GM19240 (cell line): Measurements from ENCODE around the gene FBXL17.
A peak's percentile ranks its signal among the peaks of the same experiment; 100 is the strongest.
"Not testable (repeated sequence)": the region's sequence is repeated elsewhere in the genome, so short reads cannot be mapped to it uniquely, and the experiment has no call there.

Source experiments
- DNase-seq: peaks from one replicate; pipeline ENCODE4 v3.0.0; 2011; ENCODE audit warnings: low spot score; ENCODE audit not compliant: insufficient read length

Gene FBXL17

DNA sequence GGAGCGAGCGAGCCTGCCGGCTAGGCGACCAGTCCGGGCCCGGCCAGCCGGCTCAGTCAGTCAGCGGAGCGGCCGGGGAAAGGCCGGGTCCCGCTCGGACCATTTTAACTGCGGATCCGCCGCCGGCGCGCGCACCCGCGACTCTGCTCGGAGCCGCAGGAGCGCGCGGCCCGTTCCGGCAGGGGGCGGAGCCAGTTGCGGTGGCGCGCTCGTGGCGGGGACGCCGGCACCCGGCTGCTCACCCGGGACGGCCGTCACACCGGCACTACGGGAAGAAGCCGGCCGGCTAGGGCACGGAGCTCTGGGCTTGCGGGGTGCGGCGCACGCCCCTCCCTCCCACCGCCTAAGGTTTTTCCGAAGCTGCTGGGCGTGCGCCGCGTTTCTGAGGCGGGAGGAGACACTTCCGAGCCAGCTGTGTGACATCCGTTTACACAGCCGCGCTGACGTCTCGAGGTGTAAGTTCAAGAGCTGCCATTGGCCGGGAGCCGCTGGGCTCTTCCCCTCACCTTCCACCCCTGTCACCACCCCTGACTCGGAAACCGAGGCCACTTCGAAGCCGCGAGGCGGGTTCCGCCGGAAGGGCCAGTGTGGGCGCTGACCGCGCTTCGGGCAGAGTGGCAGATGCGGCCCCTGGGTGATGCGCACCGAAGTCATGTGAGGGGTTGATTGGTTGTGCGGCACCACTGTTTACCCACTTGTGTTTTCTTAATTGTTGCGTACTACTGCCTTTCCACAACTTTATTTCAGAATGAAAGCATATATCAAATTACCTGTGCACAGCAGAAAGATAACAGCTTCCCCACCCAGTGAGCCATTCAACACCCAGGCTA lies at the start of gene FBXL17:
Gene FBXL17, minus strand, starts transcription at position 145 of the 830 bp plus-strand sequence.
- peak; percentile 51 for DNase-seq

DNA sequence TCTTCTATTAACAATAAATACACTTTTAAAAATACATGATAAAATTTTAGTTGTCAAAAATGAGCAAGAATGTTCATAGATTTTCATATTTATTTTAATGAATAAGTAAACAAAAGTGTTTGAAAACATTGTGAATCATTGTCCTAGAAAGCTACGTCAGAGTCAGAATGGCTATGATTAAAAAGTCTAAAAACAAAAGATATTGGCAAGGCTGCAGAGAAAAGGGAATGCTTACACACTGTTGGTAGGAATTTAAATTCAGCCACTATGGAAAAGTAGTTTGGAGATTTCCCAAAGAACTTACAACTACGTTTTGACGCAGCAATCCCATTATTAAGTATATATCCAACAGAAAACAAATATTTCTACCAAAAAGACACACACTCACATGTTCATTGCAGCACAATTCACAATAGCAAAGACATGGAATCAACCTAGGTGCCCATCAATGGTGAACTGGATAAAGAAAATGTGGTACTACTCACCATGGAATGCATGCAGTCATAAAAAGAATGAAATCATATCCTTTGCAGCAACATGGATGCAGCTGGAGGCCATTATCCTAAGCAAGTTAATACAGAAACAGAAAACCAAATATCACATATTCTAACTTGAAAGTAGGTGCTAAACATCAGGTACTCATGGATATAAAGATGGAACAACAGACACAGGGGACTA lies 49.2 kb upstream of the FBXL17 start:
- DNase-seq, result no peak

DNA sequence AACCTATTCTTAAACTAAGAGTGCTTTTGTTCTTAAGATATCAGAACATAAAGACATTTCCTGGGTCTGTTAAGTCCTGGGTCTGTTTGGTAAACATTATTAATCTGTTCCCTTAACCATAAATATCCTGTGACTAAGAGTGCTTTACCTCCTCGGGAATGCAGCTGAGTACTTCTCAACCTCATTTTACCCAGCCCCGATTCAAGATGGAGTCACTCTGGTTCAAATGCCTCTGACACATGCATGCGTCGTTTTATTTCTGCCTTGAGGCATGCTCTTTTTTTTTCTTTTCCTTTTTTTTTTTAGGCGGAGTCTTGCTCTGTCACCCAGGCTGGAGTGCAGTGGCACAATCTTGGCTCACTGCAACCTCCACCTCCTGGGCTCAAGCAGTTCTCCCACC lies 39.8 kb upstream of the FBXL17 start:
- DNase-seq, result no peak

DNA sequence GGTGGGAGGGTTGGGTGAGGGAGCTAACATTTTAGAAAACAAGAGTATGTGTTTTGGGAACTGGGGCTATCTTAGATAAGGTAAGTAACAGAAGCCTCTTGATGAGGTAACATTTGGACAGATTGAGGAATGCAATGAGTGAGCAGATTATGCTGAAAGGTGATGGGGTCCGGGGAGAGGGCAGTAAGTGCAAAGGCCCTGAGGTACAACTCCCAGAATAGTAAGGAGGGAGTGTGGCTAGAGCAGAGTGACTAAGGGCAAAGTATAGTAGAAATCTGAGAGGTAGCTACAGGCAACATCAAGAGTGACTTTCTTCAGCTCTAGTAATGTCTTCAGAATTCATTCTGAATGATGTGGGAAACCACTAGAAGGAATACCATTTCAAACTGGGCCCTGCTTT lies 38.9 kb upstream of the FBXL17 start:
- no peak for DNase-seq

DNA sequence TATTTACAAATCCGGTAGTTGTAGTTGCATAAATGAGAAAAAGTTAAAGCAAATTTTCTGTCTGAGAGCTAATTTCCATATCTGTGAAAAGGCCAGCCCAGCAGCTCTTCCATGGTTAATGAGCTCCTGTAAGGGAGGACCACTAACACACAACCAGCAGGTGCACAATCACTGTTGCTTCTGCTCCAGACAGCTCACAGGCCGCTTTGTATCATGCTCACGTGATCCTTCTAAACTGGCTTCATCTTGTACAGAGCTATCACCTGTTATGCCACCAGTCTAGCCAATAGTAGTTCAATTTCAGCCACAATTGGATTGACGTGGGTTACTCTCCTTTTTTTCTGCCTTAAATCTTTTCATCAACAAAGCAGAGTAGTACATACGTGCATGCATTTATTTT lies 38.3 kb upstream of the FBXL17 start:
- DNase-seq, result no peak

DNA sequence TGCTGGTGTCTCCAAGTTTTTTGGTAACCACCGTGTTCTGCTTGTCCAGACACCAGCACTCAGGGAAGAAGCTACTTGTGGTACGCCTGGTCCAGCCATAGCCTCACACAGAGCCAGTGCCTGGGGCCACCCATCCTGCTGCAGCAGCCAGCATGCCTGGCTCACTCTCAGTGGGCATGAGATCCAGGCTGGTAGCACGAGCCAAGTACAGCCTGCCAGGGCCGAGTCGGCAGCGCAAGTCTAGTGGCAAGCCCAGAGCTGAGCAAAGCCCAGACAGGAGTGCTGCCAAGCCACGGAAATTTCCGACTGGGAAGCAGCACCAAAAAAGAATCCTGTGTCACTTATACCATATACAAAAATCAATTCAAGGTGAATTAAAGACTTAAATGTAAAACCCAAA lies 36.3 kb upstream of the FBXL17 start:
- no peak for DNase-seq

DNA sequence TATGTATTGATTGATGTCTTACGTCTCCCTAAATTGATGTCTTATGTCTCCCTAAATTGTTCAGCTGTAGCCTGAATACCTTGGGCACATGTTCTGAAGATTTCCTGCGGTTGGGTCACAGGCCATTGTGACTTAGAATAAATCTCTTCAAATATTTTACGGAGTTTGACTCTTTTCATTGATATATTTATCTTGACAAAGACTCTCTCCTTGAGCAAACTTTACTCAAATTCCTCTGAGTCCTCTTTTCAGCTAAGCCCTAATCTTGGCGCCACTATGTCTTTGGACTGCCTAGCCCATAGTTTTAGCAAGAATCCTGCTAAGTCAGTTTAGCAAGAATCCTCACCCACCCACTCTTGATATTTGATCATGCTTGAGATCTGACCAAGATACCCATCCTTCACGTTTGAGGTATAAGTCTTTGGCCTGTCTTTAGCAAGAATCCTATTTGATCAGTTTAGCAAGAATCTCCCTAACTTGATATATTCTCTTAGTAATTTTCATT lies 35.3 kb upstream of the FBXL17 start:
- no peak for DNase-seq

DNA sequence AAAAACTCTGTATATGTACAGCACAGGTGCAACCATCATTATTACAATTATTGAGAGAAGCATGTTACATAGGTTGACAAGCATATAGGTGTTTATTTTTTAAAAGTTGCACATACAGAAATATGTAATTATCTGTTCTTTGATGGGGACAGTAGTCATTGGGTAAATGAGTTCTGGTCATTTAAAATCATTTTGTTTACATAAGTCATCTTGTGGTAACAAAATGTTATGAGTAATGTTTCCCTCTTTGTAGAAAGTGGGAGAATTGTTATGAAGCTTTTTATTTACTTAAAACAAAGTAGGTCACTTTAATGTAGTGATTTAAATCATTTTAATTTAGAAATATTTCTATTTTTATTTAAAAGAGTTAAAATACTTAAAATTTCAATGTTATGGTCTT lies 33.8 kb upstream of the FBXL17 start:
- no peak for DNase-seq

DNA sequence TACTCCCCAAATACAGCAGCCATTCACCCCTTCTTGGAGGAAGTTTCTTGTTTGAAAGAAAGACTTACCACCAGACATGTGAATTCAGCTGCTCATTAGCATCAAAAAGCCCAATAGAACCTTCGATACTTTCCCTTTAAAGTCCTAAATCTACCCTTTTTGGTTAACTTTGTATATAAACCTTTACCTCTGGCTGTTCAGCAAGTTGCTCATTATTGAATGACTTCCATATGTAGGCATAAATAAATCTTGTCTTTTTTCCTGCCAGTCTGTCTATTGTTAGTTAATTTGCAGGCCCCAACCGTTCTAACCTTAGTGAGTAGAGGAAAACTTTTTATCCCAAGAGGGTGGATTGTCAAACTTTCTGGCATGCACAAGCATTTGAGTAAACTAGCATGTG lies 27.9 kb upstream of the FBXL17 start:
- no peak for DNase-seq

DNA sequence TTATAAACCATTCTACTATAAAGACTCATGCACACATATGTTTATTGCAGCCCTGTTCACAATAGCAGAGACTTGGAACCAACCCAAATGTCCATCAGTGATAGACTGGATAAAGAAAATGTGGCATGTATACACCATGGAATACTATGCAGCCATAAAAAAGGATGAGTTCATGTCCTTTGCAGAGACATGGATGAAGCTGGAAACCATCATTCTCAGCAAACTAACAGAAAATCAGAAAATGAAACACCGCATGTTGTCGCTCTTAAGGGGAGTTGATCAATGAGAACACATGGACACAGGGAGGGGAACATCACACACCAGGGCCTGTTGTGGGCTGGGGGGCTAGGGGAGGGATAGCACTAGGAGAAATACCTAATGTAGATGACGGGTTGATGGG lies 23.3 kb upstream of the FBXL17 start:
- not testable (repeated sequence) for DNase-seq

DNA sequence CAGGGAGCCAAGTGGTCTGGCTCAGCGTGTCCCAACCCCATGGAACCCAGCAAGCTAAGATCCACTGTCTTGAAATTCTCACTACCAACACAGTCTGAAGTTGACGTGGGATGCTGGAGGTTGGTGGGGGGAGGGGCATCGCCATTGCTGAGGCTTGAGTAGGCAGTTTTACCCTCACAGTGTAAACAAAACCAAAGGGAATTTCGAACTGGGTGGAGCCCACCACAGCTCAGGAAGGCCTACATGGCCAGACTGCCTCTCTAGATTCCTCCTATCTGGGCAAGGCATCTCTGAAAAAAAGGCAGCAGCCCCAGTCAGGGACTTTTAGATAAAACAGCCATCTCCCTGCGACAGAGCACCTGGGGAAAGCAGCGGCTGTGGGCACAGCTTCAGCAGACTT lies 17.1 kb upstream of the FBXL17 start:
- DNase-seq, result no peak

DNA sequence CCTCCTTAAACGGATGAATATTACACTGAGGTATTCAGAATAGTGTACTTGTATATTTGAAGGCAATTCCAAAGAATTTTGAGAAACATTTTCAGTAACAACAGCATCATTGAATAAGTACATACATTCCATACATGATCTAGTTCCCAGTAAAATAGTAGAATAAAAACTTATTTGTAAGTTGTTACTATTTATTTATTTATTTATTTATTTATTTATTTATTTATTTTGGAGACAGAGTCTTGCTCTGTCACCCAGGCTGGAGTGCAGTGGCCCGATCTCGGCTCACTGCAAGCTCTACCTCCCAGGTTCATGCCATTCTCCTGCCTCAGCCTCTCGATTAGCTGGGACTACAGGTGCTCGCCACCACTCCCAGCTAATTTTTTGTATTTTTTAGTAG lies 14.9 kb upstream of the FBXL17 start:
- not testable (repeated sequence) for DNase-seq

DNA sequence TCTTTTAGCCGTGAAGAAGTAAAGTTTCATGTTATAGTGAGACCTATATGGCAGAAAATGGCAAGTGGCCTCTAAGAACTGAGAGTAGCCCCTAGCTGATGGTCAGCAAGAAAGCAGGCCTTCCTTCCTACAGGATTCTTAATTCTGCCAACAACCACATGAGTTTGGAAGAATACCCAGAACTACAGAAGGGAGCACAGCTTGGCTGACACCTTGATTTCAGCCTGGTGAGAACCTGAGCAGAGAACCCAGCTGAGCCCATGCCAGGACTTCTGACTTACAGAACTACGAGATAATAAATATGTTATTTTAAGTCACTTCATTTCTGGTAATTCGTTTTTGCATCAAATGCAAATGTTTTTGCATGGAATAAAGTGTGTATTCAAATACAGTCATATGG lies 5.9 kb upstream of the FBXL17 start:
- DNase-seq, result no peak

DNA sequence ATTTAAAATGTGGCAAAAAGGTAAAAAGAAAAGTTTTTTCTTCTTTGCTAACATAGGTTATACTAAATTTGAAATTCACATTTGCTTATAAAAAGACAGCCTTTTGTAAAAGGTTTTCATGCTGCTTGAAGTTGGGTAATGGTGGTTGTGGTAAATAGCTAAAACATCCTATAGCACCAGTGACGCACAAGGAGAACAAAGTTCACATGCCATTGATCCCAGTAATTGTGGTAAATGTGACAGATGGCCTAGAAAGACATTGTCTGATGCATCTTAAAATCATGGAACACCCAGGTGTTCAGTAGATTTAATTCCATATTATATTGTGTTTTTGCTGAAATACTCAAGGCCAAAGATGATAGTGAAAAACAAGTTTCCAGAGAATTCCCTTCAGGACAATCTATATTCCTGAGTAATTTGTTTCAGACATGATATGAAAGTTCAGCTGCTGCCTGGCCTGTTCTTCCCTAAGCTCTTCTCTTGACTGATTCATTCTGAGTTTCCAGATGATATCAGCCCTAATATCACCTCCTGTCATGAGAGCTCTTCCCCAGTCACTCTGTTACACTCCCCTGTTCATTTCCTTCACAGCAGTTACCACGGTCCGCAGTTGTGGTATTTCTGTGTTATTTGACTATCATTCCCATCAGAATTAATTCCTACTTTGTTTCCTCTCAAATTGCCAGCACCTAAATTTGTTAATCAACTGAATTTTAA lies 4.6 kb upstream of the FBXL17 start:
- DNase-seq, result no peak

DNA sequence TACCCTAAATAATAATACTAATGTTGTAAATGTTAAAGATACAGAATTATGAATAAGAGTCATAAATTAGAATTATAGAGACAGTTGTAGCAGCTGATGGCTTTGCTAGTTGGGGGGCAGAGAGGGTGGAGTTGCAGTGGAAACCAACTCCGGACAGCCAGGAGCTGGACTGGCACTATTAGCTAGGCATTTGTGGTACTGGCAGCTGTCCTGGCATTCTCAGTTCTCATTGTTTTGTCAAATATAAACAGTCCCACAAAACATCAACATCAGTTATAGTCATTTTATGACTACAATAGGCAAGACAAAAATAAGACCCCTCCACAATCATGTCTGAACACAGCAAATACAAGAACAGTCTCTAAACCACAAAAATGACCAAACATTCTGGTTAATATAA lies 2.8 kb upstream of the FBXL17 start:
- no peak for DNase-seq

DNA sequence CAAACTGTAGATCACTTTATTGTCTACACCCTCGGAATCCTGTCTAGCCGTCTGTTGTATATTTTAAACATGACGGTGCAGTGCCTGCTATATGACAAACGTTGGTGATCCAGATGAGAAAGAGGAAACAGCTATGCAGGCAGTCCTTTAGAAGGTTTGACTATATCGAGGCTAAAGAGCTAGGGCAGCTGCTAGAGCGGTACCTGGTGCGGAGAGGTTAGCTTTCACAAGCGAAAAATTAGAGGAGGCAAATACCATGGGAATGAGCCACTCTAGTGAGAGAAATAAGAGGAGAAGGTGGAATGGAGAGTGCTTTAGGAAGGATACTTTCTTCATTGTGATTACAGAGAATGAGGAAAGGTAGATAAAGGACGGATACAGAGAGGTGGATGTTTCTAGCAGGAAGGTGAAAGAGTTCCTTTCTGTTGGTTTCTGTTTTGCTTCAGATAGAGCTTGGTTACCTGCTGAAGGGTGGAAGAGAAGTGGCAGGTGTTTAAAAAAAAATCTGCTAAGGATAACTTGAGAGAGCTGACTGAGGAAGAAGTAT lies 959 bp upstream of the FBXL17 start:
- no peak for DNase-seq

DNA sequence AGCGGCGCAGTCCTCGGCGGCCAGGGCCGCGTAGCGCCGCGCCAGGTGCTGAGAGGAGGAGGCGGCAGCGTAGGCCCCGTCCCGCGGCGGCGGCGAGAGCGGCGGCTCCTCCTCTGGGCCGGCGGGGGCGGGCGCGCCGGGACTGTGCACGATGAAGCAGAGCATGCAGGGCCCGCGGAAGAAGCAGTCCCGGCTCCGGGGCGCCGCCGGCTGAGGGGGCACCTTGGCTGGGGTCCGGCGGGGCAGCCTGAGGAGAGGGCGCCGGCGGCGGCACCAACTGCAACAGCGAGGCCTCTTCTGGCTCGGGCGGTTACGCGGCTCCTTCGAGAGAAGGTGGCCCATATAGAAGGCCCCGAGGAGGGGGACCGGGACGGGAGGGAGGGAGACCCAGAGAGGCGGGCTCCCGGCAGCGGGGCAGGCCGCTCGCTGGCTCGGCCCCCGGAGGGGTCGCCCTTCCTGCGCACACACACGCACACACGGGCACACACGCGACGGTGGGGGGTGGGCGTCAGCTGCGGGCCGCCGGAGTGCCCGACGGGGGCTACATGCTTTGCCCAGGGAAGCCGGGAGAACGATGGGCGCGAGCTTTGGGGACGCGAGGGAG lies 446 bp downstream of the FBXL17 start:
- DNase-seq, result no peak

DNA sequence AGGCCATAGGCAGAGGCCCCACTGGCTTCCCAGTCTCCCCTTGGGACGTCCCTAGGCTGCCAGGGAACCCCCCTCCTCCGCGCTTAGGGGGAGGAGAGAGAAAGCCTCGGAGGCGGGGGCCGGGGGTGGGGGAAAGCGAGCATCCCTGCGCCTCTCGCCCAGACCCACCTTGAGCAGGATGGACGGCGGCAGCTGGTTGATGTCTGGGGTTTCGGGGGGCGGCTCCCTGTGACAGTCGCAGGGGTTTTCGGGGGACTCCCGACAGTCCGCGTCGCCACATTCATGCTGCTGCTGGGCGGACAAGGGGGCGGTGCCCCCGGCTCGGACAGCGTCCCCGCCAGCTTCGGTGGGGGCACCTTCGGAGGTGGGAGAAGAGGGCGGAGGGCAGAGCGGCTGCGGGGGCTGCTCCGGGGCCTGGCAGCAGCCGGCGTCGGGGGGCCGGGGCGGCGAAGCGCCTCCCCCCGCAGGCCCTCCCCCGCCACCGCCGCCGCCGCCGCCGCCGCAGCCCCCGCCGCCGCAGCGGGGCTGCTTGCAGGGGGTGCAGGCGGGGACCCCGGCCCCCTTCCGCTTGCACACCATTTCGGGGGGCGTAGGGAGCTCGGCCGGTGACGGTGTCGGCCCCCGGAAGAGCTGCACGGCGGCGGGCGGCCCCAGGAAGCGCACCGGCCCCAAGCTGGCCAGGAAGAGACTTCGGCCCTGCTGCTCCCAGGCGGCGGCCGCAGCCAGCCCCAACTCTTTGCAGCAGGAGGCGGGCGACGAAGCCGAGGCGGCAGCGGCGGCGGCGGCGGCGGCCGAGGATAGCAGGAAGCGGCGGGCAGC lies 1.2 kb downstream of the FBXL17 start:
- DNase-seq, result no peak

DNA sequence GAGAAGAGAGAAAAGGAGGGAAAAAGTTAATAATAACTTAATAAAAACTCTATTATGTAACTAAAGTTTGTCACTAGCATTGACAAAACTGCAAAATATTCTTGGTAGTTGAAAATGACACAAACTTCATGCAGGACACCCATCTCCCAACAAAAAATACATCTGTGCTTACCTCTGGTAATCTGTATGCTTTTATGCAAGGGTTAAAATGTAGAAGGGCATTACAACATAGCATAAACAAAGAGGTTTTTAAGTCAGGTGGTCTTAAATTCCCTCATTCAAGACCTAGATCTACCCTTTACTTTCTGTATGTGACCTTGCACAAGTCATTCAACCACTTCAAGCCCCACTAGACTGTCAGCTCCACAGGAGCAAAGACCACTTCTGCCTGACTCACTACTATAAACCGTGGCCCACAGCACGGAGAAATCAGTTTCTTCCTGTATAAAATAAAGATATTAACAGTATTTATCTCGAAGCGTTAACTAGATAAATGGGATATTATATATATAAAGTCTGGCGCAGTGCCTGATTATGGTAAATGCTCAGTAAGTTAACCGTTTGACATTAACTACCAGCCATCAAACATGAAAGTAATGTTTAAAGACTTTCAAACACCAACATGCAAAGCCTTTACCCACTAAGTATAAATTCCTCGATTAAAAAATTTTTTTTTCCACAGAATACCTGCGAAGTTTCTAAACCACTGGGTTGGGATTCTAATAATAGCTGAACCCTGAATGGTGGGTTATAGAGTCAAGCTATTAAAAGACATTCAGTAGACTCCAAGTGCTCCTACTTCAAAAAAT lies 2.0 kb downstream of the FBXL17 start:
- DNase-seq, result no peak

DNA sequence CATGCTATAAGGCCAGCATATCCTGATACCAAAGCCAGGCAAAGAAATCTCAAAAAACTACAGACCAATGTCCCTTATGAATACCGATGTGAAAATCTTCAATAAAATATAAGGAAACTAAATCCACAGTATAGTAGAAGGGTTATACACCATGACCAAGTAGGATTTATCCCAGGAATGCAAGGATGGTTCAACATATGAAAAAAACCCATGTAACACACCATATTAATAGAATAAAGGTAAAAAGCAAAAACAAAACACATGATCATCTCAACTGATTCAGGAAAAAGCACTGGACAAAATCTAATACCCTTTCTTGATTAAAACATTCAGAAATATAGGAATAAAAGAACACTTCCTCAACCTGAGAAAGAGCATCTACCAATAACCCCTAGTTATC lies 6.1 kb downstream of the FBXL17 start:
- DNase-seq, result no peak
